Colonic mucosa (tissue), 4 donors: Measurements from ENCODE around the gene ISCA2. TPM values are rescaled to one million over a fixed set of nuclear protein-coding genes. Genes with fewer than 3 reads are reported as not detected.
"Not testable (repeated sequence)": the region's sequence is repeated elsewhere in the genome, so short reads cannot be mapped to it uniquely, and the experiment has no call there.

Experiments
- DNase-seq: peaks from one replicate; pipeline ENCODE4 v3.0.0-alpha.2; 2020
- H3K27ac ChIP-seq: fragments of 200-600 bp; one replicate; pipeline ENCODE4 v1.8.0; 2021
- H3K27me3 ChIP-seq: fragments of 200-600 bp; one replicate; pipeline ENCODE4 v1.8.0; 2021
- H3K36me3 ChIP-seq: fragments of 200-600 bp; one replicate; pipeline ENCODE4 v1.8.0; 2021
- H3K4me1 ChIP-seq: fragments of 200-600 bp; one replicate; pipeline ENCODE4 v1.8.0; 2021; ENCODE audit warnings: mild to moderate bottlenecking
- H3K4me3 ChIP-seq: fragments of 200-600 bp; one replicate; pipeline ENCODE4 v1.8.0; 2021
- H3K9ac ChIP-seq, 2 donors: one replicate each; pipeline ENCODE4 v1.7.0; 2013; ENCODE audit warnings: control low read depth in 2 of 2, low read depth in 2 of 2, low read length in 2 of 2
- H3K9me3 ChIP-seq: fragments of 200-600 bp; one replicate; pipeline ENCODE4 v1.8.0; 2021
- CTCF ChIP-seq: fragments of 200-600 bp; IDR thresholded peaks from one replicate; pipeline ENCODE4 v1.8.0; 2022; ENCODE audit warnings: antibody characterized with exemption, mild to moderate bottlenecking
- intact Hi-C: fragments of 100-400 bp; cut with DNase I; formaldehyde crosslinking; loops from one replicate; pipeline ENCODE4 v1.14.1; 2022
- total RNA-seq, 2 donors: library from RNA; stranded (reverse); fragmentation: NEBNext Ultra II Directional in 1 of 2; extraction: Animal tissue kit (Norgen Biotek cat#: 25700) in 1 of 2; gene quantifications; one replicate each; pipeline ENCODE4 v1.2.1, GENCODE V29; 2021
- donor health status: healthy.
- donor health status: DM: no; HTN: no; CAD: no.
- donor health status: DM: no; HTN: no; CAD: no.

Gene ISCA2
- total RNA-seq, 2 donors from 2014 or later, result 42.0 to 43.1 TPM

GRCh38 chr14:74535756-74536325, 42.3 kb downstream of the ISCA2 start:
- no peak overlapping the region for H3K27ac ChIP-seq
- H3K27me3 ChIP-seq, result no peaks in the 10 kb centered on the region
- H3K4me3 ChIP-seq, result no peak overlapping the region
- no peaks in the 10 kb centered on the region for H3K4me1 ChIP-seq
- intact Hi-C loops, result no loop called here
- H3K36me3 ChIP-seq, result no peaks in the 10 kb centered on the region
- no peaks in the 10 kb centered on the region for H3K9me3 ChIP-seq
- no peak overlapping the region for H3K9ac ChIP-seq
- no peak for DNase-seq
- TF ChIP-seq CTCF, result no peak

- not testable (repeated sequence) for H3K27ac ChIP-seq
These were observed 42.8 kb downstream of the ISCA2 start for GRCh38 chr14:74536336-74536735.

GRCh38 chr14:74538411-74539391, 45.1 kb downstream of the ISCA2 start:
- H3K9me3 ChIP-seq, result no peaks in the 10 kb centered on the region
- no peaks in the 10 kb centered on the region for H3K27me3 ChIP-seq
- no peak for DNase-seq
- no peak overlapping the region for H3K9ac ChIP-seq
- H3K4me3 ChIP-seq, result no peak overlapping the region
- TF ChIP-seq CTCF, result no peak
- no peaks in the 10 kb centered on the region for H3K36me3 ChIP-seq
- no peak overlapping the region for H3K27ac ChIP-seq
- intact Hi-C loops, result no loop called here
- no peaks in the 10 kb centered on the region for H3K4me1 ChIP-seq

More at GRCh38 chr14:74536336-74536735, 42.8 kb downstream of the ISCA2 start:
- H3K36me3 ChIP-seq, H3K9ac ChIP-seq, DNase-seq, intact Hi-C loops, H3K9me3 ChIP-seq, H3K27me3 ChIP-seq, H3K4me3 ChIP-seq, H3K4me1 ChIP-seq: not testable (repeated sequence)

- intact Hi-C loops, result no loop called here
- no peak overlapping the region for H3K9ac ChIP-seq
- H3K9me3 ChIP-seq, result no peaks in the 10 kb centered on the region
- H3K27ac ChIP-seq, result no peak overlapping the region
- no peaks in the 10 kb centered on the region for H3K4me1 ChIP-seq
- DNase-seq, result no peak
- no peaks in the 10 kb centered on the region for H3K27me3 ChIP-seq
- H3K4me3 ChIP-seq, result no peak overlapping the region
- TF ChIP-seq CTCF, result no peak
- H3K36me3 ChIP-seq, result no peaks in the 10 kb centered on the region
These were observed 45.9 kb downstream of the ISCA2 start for GRCh38 chr14:74539503-74539902.

GRCh38 chr14:74541225-74541624, 47.7 kb downstream of the ISCA2 start:
- no peak overlapping the region for H3K4me3 ChIP-seq
- intact Hi-C loops, result no loop called here
- no peaks in the 10 kb centered on the region for H3K4me1 ChIP-seq
- H3K9me3 ChIP-seq, result no peaks in the 10 kb centered on the region
- no peak for TF ChIP-seq CTCF
- H3K27me3 ChIP-seq, result no peaks in the 10 kb centered on the region
- no peaks in the 10 kb centered on the region for H3K36me3 ChIP-seq
- no peak overlapping the region for H3K9ac ChIP-seq
- no peak overlapping the region for H3K27ac ChIP-seq
- no peak for DNase-seq
